Measurements from ENCODE around the gene MESD. TPM values are rescaled to one million over a fixed set of nuclear protein-coding genes. Genes with fewer than 3 reads are reported as not detected.
A peak's percentile ranks its signal among the peaks of the same experiment; 100 is the strongest.

MESD gene
- total RNA-seq, 1 experiment from 2014 or later = 18.1 TPM

GRCh38 chr15:81015621-81016488 lies 26.2 kb upstream of the MESD start:
- DNase-seq (ENCODE audit: low spot score) = no peak

- no peak for DNase-seq (ENCODE audit: low spot score)
Observed at GRCh38 chr15:81014446-81015093, 25.0 kb upstream of the MESD start.

- DNase-seq (ENCODE audit: low spot score) = no peak
Observed at GRCh38 chr15:81013396-81013929, 23.8 kb upstream of the MESD start.

GRCh38 chr15:81012588-81012987 lies 23.0 kb upstream of the MESD start:
- no peak for DNase-seq (ENCODE audit: low spot score)

- no peak for DNase-seq (ENCODE audit: low spot score)
Observed at GRCh38 chr15:81011593-81011992, 22.0 kb upstream of the MESD start.

- no peak for DNase-seq (ENCODE audit: low spot score)
Observed at GRCh38 chr15:81010086-81010485, 20.5 kb upstream of the MESD start.

GRCh38 chr15:81008312-81008711 lies 18.7 kb upstream of the MESD start:
- peak; percentile 70 for DNase-seq (ENCODE audit: low spot score)

GRCh38 chr15:81007428-81008064 lies 17.9 kb upstream of the MESD start:
- no peak for DNase-seq (ENCODE audit: low spot score)

GRCh38 chr15:81006124-81006523 lies 16.5 kb upstream of the MESD start:
- no peak for DNase-seq (ENCODE audit: low spot score)

- DNase-seq (ENCODE audit: low spot score) = no peak
Observed at GRCh38 chr15:81003097-81003350, 13.4 kb upstream of the MESD start.

- peak; percentile 39 for DNase-seq (ENCODE audit: low spot score)
Observed at GRCh38 chr15:81002331-81003096, 12.9 kb upstream of the MESD start.

- DNase-seq (ENCODE audit: low spot score) = no peak
Observed at GRCh38 chr15:81002009-81002330, 12.4 kb upstream of the MESD start.

GRCh38 chr15:81001152-81002008 lies 11.8 kb upstream of the MESD start:
- DNase-seq (ENCODE audit: low spot score) = peak; percentile 62

- peak; percentile 93 for DNase-seq (ENCODE audit: low spot score)
Observed at GRCh38 chr15:81000624-81001151, 11.1 kb upstream of the MESD start, which contains the start of gene TLNRD1. TLNRD1 (plus strand) TSS chr15:81000923; CDS start chr15:81002272, 1,349 bp downstream.

- DNase-seq (ENCODE audit: low spot score) = no peak
Observed at GRCh38 chr15:81000144-81000623, 10.6 kb upstream of the MESD start.

- DNase-seq (ENCODE audit: low spot score) = peak; percentile 92
Observed at GRCh38 chr15:80999623-81000036, 10.0 kb upstream of the MESD start.

GRCh38 chr15:80998251-80998650 lies 8.6 kb upstream of the MESD start:
- no peak for DNase-seq (ENCODE audit: low spot score)

- DNase-seq (ENCODE audit: low spot score) = no peak
Observed at GRCh38 chr15:80997692-80998091, 8.1 kb upstream of the MESD start.

- peak; percentile 57 for DNase-seq (ENCODE audit: low spot score)
Observed at GRCh38 chr15:80996247-80996646, 6.6 kb upstream of the MESD start.

- DNase-seq (ENCODE audit: low spot score) = no peak
Observed at GRCh38 chr15:80992441-80992840, 2.8 kb upstream of the MESD start.
